ENCODE results near the gene MOB2.

DNA sequence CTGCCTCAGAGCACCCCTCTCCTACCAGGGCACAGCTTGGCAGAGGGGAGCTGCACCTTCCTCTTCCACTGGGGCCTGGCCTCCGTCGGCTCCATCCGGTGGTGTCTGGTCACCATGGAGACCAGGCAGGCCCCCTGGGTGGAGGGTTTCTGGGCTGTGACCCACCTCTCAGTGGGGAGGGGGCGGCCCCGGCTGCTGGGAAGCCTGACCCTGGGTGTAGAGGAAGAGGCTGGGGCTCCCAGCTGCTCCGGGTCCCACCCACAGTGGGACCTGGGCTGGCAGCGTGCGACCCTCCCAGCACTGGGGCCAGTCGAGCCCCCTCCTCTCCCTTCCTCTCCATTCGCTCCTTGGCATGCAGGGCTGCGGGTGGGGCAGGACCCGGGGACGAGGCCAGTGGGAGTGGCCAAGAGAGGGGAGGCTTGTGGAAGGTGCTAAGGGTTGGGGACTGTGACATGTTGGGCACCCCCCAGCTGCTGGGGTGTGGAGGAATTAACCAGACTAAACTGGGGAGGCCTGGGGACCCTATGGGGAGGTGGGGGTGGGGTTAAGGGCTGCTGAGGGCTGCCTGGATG is 50.0 kb downstream of the MOB2 start:
- TF ChIP-seq, protein P1, sequence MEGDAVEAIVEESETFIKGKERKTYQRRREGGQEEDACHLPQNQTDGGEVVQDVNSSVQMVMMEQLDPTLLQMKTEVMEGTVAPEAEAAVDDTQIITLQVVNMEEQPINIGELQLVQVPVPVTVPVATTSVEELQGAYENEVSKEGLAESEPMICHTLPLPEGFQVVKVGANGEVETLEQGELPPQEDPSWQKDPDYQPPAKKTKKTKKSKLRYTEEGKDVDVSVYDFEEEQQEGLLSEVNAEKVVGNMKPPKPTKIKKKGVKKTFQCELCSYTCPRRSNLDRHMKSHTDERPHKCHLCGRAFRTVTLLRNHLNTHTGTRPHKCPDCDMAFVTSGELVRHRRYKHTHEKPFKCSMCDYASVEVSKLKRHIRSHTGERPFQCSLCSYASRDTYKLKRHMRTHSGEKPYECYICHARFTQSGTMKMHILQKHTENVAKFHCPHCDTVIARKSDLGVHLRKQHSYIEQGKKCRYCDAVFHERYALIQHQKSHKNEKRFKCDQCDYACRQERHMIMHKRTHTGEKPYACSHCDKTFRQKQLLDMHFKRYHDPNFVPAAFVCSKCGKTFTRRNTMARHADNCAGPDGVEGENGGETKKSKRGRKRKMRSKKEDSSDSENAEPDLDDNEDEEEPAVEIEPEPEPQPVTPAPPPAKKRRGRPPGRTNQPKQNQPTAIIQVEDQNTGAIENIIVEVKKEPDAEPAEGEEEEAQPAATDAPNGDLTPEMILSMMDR (IDR thresholded peaks at IDR 0.05), result no peak
- no peak for TF ChIP-seq POLR2A (IDR thresholded peaks at IDR 0.05)

Data from ovary (tissue), 3 donors.